PC-3 (cell line): ENCODE measurements around the gene ITGA7.

ENCODE experiments used
- EZH2 ChIP-seq: fragments of 300-600 bp; sonication (generic); IDR thresholded peaks from one replicate; pipeline ENCODE4 v1.6.1; 2017; ENCODE audit warnings: antibody characterized with exemption, mild to moderate bottlenecking, low read length; ENCODE audit not compliant: unreplicated experiment
- EZH2phosphoT487 ChIP-seq: fragments of 300-600 bp; sonication (generic); IDR thresholded peaks from 2 replicates; pipeline ENCODE4 v1.6.1; 2018; ENCODE audit warnings: mild to moderate bottlenecking, antibody characterized with exemption, low read length, borderline replicate concordance
- TF ChIP-seq, protein P1 (sequence below): fragments of 300-600 bp; sonication (generic); conservative IDR thresholded peaks from 2 replicates; pipeline ENCODE4 v1.5.1; 2017; ENCODE audit warnings: antibody characterized with exemption, low read depth, mild to moderate bottlenecking, low read length

GRCh38 chr12:55744340-55745030 lies 36.8 kb upstream of the ITGA7 start:
- TF ChIP-seq, protein P1, sequence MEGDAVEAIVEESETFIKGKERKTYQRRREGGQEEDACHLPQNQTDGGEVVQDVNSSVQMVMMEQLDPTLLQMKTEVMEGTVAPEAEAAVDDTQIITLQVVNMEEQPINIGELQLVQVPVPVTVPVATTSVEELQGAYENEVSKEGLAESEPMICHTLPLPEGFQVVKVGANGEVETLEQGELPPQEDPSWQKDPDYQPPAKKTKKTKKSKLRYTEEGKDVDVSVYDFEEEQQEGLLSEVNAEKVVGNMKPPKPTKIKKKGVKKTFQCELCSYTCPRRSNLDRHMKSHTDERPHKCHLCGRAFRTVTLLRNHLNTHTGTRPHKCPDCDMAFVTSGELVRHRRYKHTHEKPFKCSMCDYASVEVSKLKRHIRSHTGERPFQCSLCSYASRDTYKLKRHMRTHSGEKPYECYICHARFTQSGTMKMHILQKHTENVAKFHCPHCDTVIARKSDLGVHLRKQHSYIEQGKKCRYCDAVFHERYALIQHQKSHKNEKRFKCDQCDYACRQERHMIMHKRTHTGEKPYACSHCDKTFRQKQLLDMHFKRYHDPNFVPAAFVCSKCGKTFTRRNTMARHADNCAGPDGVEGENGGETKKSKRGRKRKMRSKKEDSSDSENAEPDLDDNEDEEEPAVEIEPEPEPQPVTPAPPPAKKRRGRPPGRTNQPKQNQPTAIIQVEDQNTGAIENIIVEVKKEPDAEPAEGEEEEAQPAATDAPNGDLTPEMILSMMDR: no peak
- TF ChIP-seq EZH2 (no peak), EZH2phosphoT487 (no peak)
